ENCODE data around the gene SAMD4B. TPM values are rescaled to one million over a fixed set of nuclear protein-coding genes. Genes with fewer than 3 reads are reported as not detected.

The SAMD4B gene
- total and polyA plus RNA-seq, 9 of the 15 experiments (the other 6 are each of a cell fraction or from before 2014, with no cell fraction given) = 3.4 to 90.5 (median 38.0) TPM

- TF ChIP-seq PRPF4 (IDR thresholded peaks at IDR 0.05; ENCODE audit: insufficient read depth, low read depth, low read length, poor library complexity, severe bottlenecking) = no peak
- peak; percentile 94 for TF ChIP-seq POLR2A (conservative IDR thresholded peaks at IDR 0.05)
- TF ChIP-seq PCBP2 (IDR thresholded peaks at IDR 0.05; ENCODE audit: low read depth, low read length, poor library complexity, severe bottlenecking) = no peak
- TF ChIP-seq SMARCA5 (IDR thresholded peaks at IDR 0.05) = no peak
- TF ChIP-seq TAF7 (tag; IDR thresholded peaks at IDR 0.05) = peak; percentile 56
- TF ChIP-seq NR2C2 (CRISPR knock-in tag; IDR thresholded peaks at IDR 0.05) = peak; percentile 69; the same call in 1 of the 2 replicates
- TF ChIP-seq NR2C2 (tag; IDR thresholded peaks at IDR 0.05) = peak; percentile 75; the same call in 1 of the 2 replicates
- TF ChIP-seq, protein P1, sequence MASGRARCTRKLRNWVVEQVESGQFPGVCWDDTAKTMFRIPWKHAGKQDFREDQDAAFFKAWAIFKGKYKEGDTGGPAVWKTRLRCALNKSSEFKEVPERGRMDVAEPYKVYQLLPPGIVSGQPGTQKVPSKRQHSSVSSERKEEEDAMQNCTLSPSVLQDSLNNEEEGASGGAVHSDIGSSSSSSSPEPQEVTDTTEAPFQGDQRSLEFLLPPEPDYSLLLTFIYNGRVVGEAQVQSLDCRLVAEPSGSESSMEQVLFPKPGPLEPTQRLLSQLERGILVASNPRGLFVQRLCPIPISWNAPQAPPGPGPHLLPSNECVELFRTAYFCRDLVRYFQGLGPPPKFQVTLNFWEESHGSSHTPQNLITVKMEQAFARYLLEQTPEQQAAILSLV (tag; IDR thresholded peaks at IDR 0.05) = no peak
- peak in 1 of 2 experiments; percentile 32; a peak in 1 of 4 replicates for TF ChIP-seq TBL1XR1 (IDR thresholded peaks at IDR 0.05; ENCODE audit: low read length in 2 of 2)
- TF ChIP-seq, protein P2, sequence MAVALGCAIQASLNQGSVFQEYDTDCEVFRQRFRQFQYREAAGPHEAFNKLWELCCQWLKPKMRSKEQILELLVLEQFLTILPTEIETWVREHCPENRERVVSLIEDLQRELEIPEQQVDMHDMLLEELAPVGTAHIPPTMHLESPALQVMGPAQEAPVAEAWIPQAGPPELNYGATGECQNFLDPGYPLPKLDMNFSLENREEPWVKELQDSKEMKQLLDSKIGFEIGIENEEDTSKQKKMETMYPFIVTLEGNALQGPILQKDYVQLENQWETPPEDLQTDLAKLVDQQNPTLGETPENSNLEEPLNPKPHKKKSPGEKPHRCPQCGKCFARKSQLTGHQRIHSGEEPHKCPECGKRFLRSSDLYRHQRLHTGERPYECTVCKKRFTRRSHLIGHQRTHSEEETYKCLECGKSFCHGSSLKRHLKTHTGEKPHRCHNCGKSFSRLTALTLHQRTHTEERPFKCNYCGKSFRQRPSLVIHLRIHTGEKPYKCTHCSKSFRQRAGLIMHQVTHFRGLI (CRISPR knock-in tag; IDR thresholded peaks at IDR 0.05) = no peak
- TF ChIP-seq HDAC6 (IDR thresholded peaks at IDR 0.05; ENCODE audit: low read depth, low read length) = no peak
- no peak for TF ChIP-seq PHB (CRISPR knock-in tag; IDR thresholded peaks at IDR 0.05)
- TF ChIP-seq SIN3B (IDR thresholded peaks at IDR 0.05; ENCODE audit: low read depth) = peak; percentile 81; the same call in 1 of the 2 replicates
- TF ChIP-seq CEBPB (tag; IDR thresholded peaks at IDR 0.05) = no peak
- TF ChIP-seq ZFP30 (CRISPR knock-in tag; IDR thresholded peaks at IDR 0.05; ENCODE audit: borderline replicate concordance) = no peak
- peak; percentile 41; the same call in 1 of the 2 replicates for TF ChIP-seq ZNF24 (IDR thresholded peaks at IDR 0.05)
- TF ChIP-seq GATAD2A (IDR thresholded peaks at IDR 0.05) = no peak
- TF ChIP-seq, protein P3, sequence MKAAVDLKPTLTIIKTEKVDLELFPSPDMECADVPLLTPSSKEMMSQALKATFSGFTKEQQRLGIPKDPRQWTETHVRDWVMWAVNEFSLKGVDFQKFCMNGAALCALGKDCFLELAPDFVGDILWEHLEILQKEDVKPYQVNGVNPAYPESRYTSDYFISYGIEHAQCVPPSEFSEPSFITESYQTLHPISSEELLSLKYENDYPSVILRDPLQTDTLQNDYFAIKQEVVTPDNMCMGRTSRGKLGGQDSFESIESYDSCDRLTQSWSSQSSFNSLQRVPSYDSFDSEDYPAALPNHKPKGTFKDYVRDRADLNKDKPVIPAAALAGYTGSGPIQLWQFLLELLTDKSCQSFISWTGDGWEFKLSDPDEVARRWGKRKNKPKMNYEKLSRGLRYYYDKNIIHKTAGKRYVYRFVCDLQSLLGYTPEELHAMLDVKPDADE (conservative IDR thresholded peaks at IDR 0.05; ENCODE audit: control insufficient read depth, low read depth, low read length) = peak; percentile 91
- TF ChIP-seq ZNF764 (CRISPR knock-in tag; IDR thresholded peaks at IDR 0.05; ENCODE audit: low read depth) = no peak
- TF ChIP-seq MYC (IDR thresholded peaks at IDR 0.05; ENCODE audit: low read depth, low read length) = no peak; the same call in 1 of the 2 replicates
- TF ChIP-seq MYC (CRISPR knock-in tag; IDR thresholded peaks at IDR 0.05; ENCODE audit: borderline replicate concordance, low read depth) = no peak
- TF ChIP-seq ETV1 (tag; conservative IDR thresholded peaks at IDR 0.05; ENCODE audit: low read depth) = 0 out of 2 replicates have a peak, but pooled peaks have one; percentile 36
- peak; percentile 88 for TF ChIP-seq RBFOX2 (IDR thresholded peaks at IDR 0.05; ENCODE audit: low read depth, low read length)
- TF ChIP-seq MXI1 (IDR thresholded peaks at IDR 0.05; ENCODE audit: low read depth, low read length) = peak; percentile 84
- TF ChIP-seq, protein P4, sequence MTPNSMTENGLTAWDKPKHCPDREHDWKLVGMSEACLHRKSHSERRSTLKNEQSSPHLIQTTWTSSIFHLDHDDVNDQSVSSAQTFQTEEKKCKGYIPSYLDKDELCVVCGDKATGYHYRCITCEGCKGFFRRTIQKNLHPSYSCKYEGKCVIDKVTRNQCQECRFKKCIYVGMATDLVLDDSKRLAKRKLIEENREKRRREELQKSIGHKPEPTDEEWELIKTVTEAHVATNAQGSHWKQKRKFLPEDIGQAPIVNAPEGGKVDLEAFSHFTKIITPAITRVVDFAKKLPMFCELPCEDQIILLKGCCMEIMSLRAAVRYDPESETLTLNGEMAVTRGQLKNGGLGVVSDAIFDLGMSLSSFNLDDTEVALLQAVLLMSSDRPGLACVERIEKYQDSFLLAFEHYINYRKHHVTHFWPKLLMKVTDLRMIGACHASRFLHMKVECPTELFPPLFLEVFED (CRISPR knock-in tag; conservative IDR thresholded peaks at IDR 0.05) = no peak
These were observed at the start of gene SAMD4B (continued) for GRCh38 chr19:39341719-39342604.

Data from K562 (cell line).